GM19468 (cell line): Measurements from ENCODE around the gene DEFB112.

Experiments used
- ATAC-seq: cut with Tn5 transposase; IDR thresholded peaks from one replicate; pipeline ENCODE4 v1.9.1; 2021; ENCODE audit warnings: mild to moderate bottlenecking, moderate library complexity, moderate number of reproducible peaks; ENCODE audit not compliant: unreplicated experiment; ENCODE audit errors: extremely low read depth

The DEFB112 gene

DNA sequence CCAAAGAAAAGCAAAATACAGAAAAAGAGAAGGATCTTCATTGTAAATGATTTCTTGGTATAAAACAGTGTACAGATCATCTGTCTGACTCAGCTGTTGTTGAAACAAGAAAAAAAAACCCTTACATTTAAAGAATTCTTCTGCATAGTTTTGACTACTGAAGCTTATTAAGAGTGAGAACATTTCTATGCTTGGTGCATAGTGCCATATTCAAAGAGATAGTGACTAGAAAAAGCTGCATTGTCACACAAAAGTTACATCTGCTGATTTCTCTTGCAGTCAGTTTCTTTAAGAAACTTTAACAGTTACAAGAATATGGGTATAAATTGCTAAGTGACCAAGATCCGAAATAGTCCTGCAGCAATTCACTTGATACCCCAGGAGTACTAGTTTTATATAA, at the start of gene DEFB112:
DEFB112 (minus strand) TSS at position 101 of the 400 bp plus-strand sequence; CDS start at position 41, 60 bp downstream.
- no peak for ATAC-seq

GRCh38 chr6:50098641-50098993, 48.9 kb upstream of the DEFB112 start:
- no peak for ATAC-seq

DNA sequence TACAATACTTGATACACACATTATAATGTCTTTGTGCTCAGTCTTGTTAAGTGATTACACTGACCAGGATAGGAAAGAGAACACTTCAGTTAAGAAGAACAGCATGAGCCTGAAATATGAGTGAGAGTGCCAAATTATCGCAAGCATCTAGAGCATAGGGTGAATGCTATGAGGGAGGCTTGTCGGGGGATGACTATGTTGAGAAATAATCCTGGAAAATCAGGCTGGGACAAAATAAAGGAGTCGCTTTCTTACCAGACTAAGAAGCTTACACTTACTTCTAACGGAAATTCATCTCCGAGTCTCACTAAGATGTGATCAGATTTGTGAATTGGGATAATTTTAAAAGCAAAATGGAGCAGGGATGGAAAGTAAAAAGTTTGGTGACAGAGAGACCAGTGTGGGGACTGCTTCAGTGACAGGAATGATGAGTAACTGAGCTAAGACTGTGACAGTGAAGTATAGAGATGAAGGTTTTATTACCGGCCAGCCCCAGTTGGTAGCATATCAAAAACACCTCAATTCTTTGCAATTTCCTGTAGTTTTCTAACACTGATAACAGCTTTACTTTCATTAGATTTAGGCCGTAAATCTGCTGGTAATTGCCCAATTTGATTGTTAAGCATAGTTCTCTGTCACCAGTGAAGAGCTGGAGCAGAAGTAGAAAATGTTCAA, 48.4 kb upstream of the DEFB112 start:
- ATAC-seq, result no peak

- no peak for ATAC-seq
These were observed 46.6 kb upstream of the DEFB112 start for GRCh38 chr6:50096296-50096695.

- ATAC-seq, result no peak
These were observed 44.2 kb upstream of the DEFB112 start for GRCh38 chr6:50093938-50094272.

GRCh38 chr6:50093116-50093937, 43.6 kb upstream of the DEFB112 start:
- ATAC-seq, result no peak

DNA sequence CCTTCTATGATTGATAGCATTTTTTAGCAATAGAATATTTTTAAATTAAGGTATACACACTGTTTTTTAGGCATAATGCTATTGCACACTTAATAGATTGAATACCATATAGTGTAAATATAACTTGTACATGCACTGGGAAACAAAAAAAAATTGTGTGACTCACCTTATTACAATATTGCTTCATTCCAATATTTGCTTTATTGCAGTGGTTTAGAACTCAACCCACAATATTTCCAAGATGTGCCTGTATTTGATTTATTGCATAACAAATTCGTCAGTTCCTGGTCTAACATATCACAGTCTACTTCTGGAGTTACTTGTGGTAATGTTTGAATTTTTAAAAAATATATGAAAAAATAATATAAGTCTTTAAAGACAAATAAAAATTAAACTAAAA, 41.9 kb upstream of the DEFB112 start:
- ATAC-seq, result no peak

DNA sequence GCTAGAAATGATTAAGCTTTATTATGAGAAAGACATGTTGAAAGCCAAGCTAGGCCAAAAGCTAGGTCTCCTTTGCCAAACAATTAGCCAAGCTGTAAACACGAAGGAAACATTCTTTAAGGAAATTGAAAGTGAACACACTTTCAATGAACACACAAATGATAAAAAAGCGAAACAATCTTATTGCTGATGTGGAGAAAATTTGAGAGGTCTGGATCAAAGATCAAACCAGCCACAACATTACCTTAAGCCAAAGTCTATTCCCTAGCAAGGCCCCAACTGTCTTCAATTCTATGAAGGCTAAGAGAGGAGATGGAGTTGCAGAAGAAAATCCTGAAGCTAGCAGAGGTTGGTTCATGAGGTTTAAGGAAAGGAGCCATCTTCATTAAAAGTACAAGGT, 40.2 kb upstream of the DEFB112 start:
- no peak for ATAC-seq

- no peak for ATAC-seq
These were observed 37.7 kb upstream of the DEFB112 start for GRCh38 chr6:50087231-50087954.

GRCh38 chr6:50077385-50077784, 27.7 kb upstream of the DEFB112 start:
- ATAC-seq, result no peak

- ATAC-seq, result no peak
These were observed 26.7 kb upstream of the DEFB112 start for GRCh38 chr6:50076431-50076830.

- ATAC-seq, result no peak
These were observed 22.2 kb upstream of the DEFB112 start for GRCh38 chr6:50071921-50072320.

DNA sequence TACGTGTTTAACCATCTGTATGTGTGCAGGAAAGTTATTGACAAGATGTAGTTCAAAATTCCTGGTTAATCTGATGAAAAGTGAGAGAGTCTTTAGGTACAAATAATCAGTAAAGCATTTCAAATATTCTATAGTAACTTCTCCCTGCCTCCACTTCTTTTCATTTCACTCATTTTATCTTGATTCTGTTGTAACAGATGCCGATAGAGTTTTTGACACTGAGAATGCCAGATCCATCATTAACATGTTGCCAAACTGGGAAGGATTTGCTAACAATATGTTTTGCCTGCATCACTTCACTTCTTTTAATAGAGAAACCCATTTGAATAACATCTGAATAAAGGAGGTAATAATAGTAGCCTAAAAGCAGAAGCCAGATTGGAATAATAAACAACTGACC, 20.4 kb upstream of the DEFB112 start:
- ATAC-seq, result no peak

DNA sequence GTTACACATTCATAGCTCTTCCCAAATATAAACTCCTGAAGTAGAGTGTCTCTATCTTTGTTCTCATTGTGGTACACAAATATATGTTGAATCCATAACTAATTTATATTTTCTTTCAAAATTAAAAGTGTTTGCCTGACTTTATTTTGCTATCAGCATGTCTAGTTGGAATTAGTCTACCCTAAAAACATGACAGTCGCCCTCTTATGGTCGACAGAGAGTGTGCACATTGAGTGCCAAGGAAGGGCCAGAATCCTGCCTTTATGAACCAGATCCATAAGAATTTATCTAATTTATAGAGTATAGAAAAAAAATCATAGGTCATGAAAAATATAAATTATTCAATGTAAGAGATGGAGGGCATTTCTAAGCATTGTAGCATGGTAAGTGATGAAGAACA, 12.3 kb upstream of the DEFB112 start:
- no peak for ATAC-seq

DNA sequence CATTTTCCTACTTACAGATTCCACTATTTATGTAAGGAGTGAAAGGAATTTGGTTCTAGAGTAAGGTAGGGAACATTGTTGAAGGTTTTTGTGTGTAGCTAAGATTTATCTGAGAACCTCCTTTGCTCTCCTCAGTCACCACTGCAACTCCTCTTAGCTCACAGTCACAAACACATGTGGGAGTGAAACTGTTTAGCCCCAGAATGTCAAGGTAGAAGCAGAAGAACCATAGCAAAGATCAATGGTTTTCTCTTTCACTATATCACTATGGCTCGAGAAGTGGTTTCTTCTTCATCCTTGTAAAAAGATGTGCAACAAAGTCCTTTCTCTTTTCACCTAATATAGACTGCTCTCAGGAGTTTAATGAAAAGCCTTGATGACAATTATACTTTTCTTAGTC, 6.5 kb upstream of the DEFB112 start:
- ATAC-seq, result no peak

- no peak for ATAC-seq
These were observed 2.7 kb downstream of the DEFB112 start for GRCh38 chr6:50047026-50047425.

GRCh38 chr6:50030777-50031562, 18.8 kb downstream of the DEFB112 start:
- no peak for ATAC-seq

GRCh38 chr6:50030350-50030749, 19.4 kb downstream of the DEFB112 start:
- ATAC-seq, result no peak

- no peak for ATAC-seq
These were observed 24.5 kb downstream of the DEFB112 start for GRCh38 chr6:50025258-50025657.

DNA sequence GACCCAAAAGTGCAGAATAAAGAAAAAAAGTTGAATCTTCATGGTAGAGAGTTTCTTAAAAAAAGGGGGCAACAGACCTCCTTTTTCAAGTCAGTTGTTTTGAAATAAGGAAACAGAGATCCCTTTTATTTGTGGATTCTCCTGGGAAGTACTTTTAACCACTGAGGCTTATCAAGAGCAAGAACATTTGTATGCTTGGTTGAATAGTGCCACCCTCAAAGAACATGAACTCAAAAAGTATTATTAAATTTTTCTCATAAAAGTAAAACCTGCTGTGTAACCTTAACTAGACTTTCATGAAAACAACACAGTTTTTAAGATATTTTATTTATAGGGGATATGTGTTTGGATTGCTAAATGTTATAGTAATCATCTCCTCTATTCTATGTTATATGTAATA, 27.8 kb downstream of the DEFB112 start, which contains the start of gene DEFB110:
DEFB110 (minus strand) TSS at position 101 of the 400 bp plus-strand sequence; CDS start at position 42, 59 bp downstream.
- no peak for ATAC-seq
